Lower leg skin (tissue), 3 donors: ENCODE results near the gene UGT1A4.

Source experiments
- CTCF ChIP-seq, 3 donors: fragments of 450-650 bp; IDR thresholded peaks; one replicate each; pipeline ENCODE4 v1.5.1; 2016; ENCODE audit warnings: antibody characterized with exemption in 3 of 3, mild to moderate bottlenecking in 3 of 3, moderate library complexity in 2 of 3
- POLR2A ChIP-seq, 2 donors: fragments of 450-650 bp; IDR thresholded peaks; one replicate each; pipeline ENCODE4 v1.6.1; 2016 to 2017; ENCODE audit warnings: antibody characterized with exemption in 2 of 2, mild to moderate bottlenecking in 1 of 2, moderate library complexity in 1 of 2

DNA sequence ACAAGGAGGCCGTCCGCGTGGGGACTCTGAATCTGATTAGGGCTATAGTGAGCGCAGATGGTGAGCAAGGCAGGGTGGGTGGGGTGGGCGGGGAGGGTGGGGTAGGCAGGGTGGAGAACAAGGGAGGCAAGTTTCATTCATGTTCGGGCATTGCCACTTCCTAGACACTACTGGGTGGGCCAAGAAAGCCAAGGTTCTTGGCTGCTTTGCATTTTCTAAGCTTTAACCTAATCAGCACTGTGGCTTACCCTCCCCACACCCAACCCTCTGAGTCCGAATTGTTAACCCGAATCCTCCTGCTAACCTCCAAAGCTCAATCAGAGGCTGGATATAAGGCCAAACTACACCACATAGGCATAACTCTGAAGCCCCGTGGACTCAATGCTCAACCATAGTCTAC, 77.7 kb downstream of the UGT1A4 start:
- no peak for TF ChIP-seq CTCF (IDR thresholded peaks at IDR 0.05)
- no peak for TF ChIP-seq POLR2A (IDR thresholded peaks at IDR 0.05)
